Measurements from ENCODE around the gene EVC. TPM values are rescaled to one million over a fixed set of nuclear protein-coding genes. Genes with fewer than 3 reads are reported as not detected.
A peak's percentile ranks its signal among the peaks of the same experiment; 100 is the strongest.

EVC gene
- total and polyA plus RNA-seq, 2 of the 8 experiments (the other 6 are each of a cell fraction or from before 2014, with no cell fraction given), result 2.6 to 9.8 TPM

DNA sequence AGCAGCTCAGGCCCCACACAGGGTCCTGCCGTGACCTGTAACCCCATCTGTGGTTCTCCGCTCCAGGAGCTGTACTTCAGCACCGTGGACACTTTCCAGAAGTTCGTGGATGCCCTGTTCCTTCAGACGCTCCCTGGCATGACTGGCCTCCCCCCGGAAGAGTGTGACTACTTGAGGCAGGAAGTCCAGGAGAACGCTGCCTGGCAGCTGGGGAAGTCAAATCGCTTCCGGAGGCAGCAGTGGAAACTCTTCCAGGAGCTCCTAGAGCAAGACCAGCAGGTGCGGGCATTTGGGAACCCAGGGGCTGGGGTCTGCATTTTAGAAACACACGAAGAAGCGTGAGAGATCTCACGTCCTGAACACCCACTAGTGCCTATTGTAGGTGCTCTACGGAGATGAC is 72.5 kb downstream of the EVC start:
- H3K9ac ChIP-seq (replicated peaks in 1 of 4; ENCODE audit: extremely low read depth in 1 of 4, low read depth in 3 of 4, low read length in 3 of 4), result no peak overlapping the region
- no peak overlapping the region for H2BK120ac ChIP-seq (replicated peaks; ENCODE audit: low read depth, low read length)
- H2BK20ac ChIP-seq (ENCODE audit: low read length), result no peak overlapping the region
- no peak overlapping the region for H3K4me2 ChIP-seq (ENCODE audit: insufficient read depth in 1 of 2, low read depth in 2 of 2, low read length in 2 of 2)
- H2BK5ac ChIP-seq (ENCODE audit: low read depth, low read length), result no peak overlapping the region
- CTCF ChIA-PET (ENCODE audit: partially characterized antibody), result interaction anchor here (1.2 to 1.5 kb wide), 3 partner anchors 11 to 383 kb away, joined by 3 to 5 read pairs (median 4); no protein-coding TSS in a partner anchor
- H3K27ac ChIP-seq (ENCODE audit: low read depth, low read length), result no peak overlapping the region
- H2BK15ac ChIP-seq (ENCODE audit: low read length), result no peak overlapping the region
- H3K4me1 ChIP-seq (replicated peaks in 1 of 4; ENCODE audit: control insufficient read depth in 3 of 4, insufficient read depth in 4 of 4, low read length in 3 of 4), result peaks cover 0 to 2% (median 1%) of the 10 kb centered on the region in 4 experiments; a peak in 1 of 7 replicates
- no peak overlapping the region for H3K23ac ChIP-seq (ENCODE audit: insufficient read length)
- peaks cover 0 to 4% (median 4%) of the 10 kb centered on the region in 4 experiments; a peak in 5 of 8 replicates for H3K36me3 ChIP-seq (ENCODE audit: control insufficient read depth in 2 of 4, insufficient read depth in 4 of 4, low read length in 3 of 4)
- peaks cover 0 to 5% of the 10 kb centered on the region in 2 experiments for H4K20me1 ChIP-seq (replicated peaks in 1 of 2; ENCODE audit: control insufficient read depth in 1 of 2, insufficient read depth in 2 of 2, low read length in 2 of 2)
- H2AK5ac ChIP-seq (ENCODE audit: low read depth, low read length), result no peak overlapping the region
- TF ChIP-seq USF2 (IDR thresholded peaks at IDR 0.05; ENCODE audit: low read length) (no peak), ATF2 (IDR thresholded peaks at IDR 0.05; ENCODE audit: low read length) (no peak), SP4 (IDR thresholded peaks at IDR 0.05; ENCODE audit: low read length) (no peak), SAP30 (IDR thresholded peaks at IDR 0.05; ENCODE audit: insufficient read depth, insufficient replicate concordance, low read length) (no peak), EZH2 (IDR thresholded peaks at IDR 0.05; ENCODE audit: low read depth, low read length, severe bottlenecking) (no peak)
- H3K79me2 ChIP-seq (ENCODE audit: control insufficient read depth in 1 of 2, insufficient read depth in 2 of 2, low read length in 2 of 2), result no peaks in the 10 kb centered on the region
- no peak overlapping the region for H2BK12ac ChIP-seq (ENCODE audit: low read depth, low read length)
- no peak overlapping the region for H3K18ac ChIP-seq (ENCODE audit: extremely low read depth, low read length)
- WGBS, 2 experiments (ENCODE audit: extremely low coverage in 1 of 2, insufficient coverage in 1 of 2, insufficient read length in 1 of 2, insufficient replicate concordance in 2 of 2, low coverage in 1 of 2, low lambda C conversion rate in 2 of 2, missing lambda C conversion rate in 1 of 2), result 86% methylated on average over 14 of the region's 14 CpGs; no CpG with 5 or more reads in 1 of the 2 experiments
- no peak overlapping the region for H3K14ac ChIP-seq (ENCODE audit: insufficient read length)
- no peak overlapping the region for H4K91ac ChIP-seq (replicated peaks; ENCODE audit: insufficient read length, low read length)
- H3K4me3 ChIP-seq (ENCODE audit: extremely low read depth in 1 of 4, insufficient read depth in 2 of 4, low read depth in 3 of 4, low read length in 4 of 4), result no peak overlapping the region
- H4K5ac ChIP-seq (ENCODE audit: insufficient read length, low read depth, low read length), result no peak overlapping the region
- no peak overlapping the region for H2AFZ ChIP-seq (ENCODE audit: low read length)
- peaks cover 3% of the 10 kb centered on the region for H3K23me2 ChIP-seq (ENCODE audit: low read depth, low read length)
- H3K56ac ChIP-seq (replicated peaks; ENCODE audit: insufficient read length, low read depth, low read length), result no peak overlapping the region
- H3K27me3 ChIP-seq (replicated peaks in 1 of 4; ENCODE audit: control insufficient read depth in 3 of 4, extremely low read depth in 1 of 4, insufficient read depth in 3 of 4, low read length in 3 of 4), result no peaks in the 10 kb centered on the region
- no peak for FAIRE-seq
- no peak overlapping the region for H4K8ac ChIP-seq (ENCODE audit: extremely low read depth, insufficient read depth, low read length)
- H3K9me3 ChIP-seq (ENCODE audit: insufficient read depth in 2 of 2, low read depth in 1 of 2, low read length in 1 of 2), result no peaks in the 10 kb centered on the region
- no peaks in the 10 kb centered on the region for H3K79me1 ChIP-seq (ENCODE audit: low read depth, low read length)
- no peak overlapping the region for H3K4ac ChIP-seq (replicated peaks; ENCODE audit: insufficient read length, low read depth, low read length)
- POLR2A ChIA-PET (ENCODE audit: partially characterized antibody), result interaction anchor here (1.0 kb wide), 1 partner anchor 11 kb away, joined by 3 read pairs; no protein-coding TSS in a partner anchor
- peak in 1 of 2 experiments; percentile 38 for DNase-seq (ENCODE audit: low read depth in 1 of 2, low spot score in 2 of 2)

Data from H1 (cell line).